ENCODE results near the gene NAV2. TPM values are rescaled to one million over a fixed set of nuclear protein-coding genes. Genes with fewer than 3 reads are reported as not detected.

Gene NAV2
- total and polyA plus RNA-seq, 11 donors: 7.6 to 46.5 (median 20.2) TPM

DNA sequence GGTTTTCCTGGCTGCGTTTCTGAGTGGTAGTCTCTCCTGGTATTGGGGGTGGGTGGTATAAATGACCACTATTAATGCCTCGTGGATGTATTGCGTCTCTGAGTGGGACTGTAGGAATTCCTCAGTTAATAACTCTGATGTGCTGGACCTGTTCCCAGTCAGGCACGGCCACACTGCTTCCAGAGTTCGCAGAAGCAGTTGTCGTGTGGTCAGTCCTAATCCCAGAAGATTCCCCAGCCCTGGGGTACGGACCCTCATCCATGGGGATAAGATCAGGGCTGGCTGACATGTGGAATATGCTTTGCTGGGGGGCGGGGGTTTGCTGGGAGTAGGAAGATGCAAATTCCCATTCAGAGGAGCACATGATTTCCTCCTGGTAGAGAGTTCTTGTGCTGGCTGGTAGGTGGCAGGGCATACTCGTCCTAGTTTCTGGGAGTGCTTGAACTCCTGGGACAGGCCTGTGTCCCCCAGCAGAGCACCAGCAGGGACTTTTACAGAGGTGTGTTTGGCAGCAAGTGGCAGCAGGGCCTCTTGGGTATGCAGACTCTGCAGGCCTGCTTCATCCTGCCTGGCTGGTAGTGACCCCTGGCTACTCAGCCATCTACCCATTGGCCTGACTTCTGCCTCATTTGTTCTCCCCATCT is 157.4 kb downstream of the NAV2 start:
- intact Hi-C loops (cut with DNase I): loop anchor here in 1 of 10 donors (1.0 kb wide), 1 partner anchor 9 kb away; no protein-coding TSS in a partner anchor
- Histone ChIP-seq H3K36me3 (peaks cover 0 to 5% (median 0%) of the 10 kb centered on the region in 9 donors), H3K4me3 (no peak overlapping the region), H3K27ac (peak overlapping the region in 3 of 12 donors; percentile 16 to 27 (median 23)), H3K4me1 (peaks cover 3 to 67% (median 24%) of the 10 kb centered on the region in 12 donors), H3K9me3 (no peaks in the 10 kb centered on the region), H3K27me3 (no peaks in the 10 kb centered on the region)
- peak in 1 of 5 donors; percentile 36 for DNase-seq
- peak; percentile 10 to 54 (median 44) for ATAC-seq
- WGBS, 4 donors: 48 to 55% (median 52%) methylated on average over 8 to 9 of the region's 9 CpGs
- TF ChIP-seq CTCF (IDR thresholded peaks at IDR 0.05) (no peak), POLR2A (IDR thresholded peaks at IDR 0.05) (no peak)

GRCh38 chr11:19871531-19871930 is 158.9 kb downstream of the NAV2 start:
- no peak for TF ChIP-seq CTCF (IDR thresholded peaks at IDR 0.05)
- no peak for TF ChIP-seq POLR2A (IDR thresholded peaks at IDR 0.05)
- no peaks in the 10 kb centered on the region for H3K27me3 ChIP-seq
- no peak overlapping the region for H3K4me3 ChIP-seq
- H3K36me3 ChIP-seq: peaks cover 0 to 5% (median 0%) of the 10 kb centered on the region in 9 donors
- no peak overlapping the region for H3K27ac ChIP-seq
- H3K4me1 ChIP-seq: peaks cover 3 to 57% (median 22%) of the 10 kb centered on the region in 12 donors
- ATAC-seq: no peak
- WGBS, 4 donors: 69 to 80% (median 74%) methylated on average over 8 of the region's 8 CpGs
- no peaks in the 10 kb centered on the region for H3K9me3 ChIP-seq
- intact Hi-C loops (cut with DNase I): no loop called here
- no peak for DNase-seq

GRCh38 chr11:19872512-19873145 is 160.0 kb downstream of the NAV2 start:
- Histone ChIP-seq H3K27me3 (no peaks in the 10 kb centered on the region), H3K4me1 (peaks cover 0 to 47% (median 15%) of the 10 kb centered on the region in 12 donors), H3K27ac (no peak overlapping the region), H3K4me3 (no peak overlapping the region), H3K36me3 (peaks cover 0 to 5% (median 0%) of the 10 kb centered on the region in 9 donors), H3K9me3 (no peaks in the 10 kb centered on the region)
- TF ChIP-seq POLR2A (IDR thresholded peaks at IDR 0.05) (no peak), CTCF (IDR thresholded peaks at IDR 0.05) (no peak)
- no peak for ATAC-seq
- intact Hi-C loops (cut with DNase I): no loop called here
- no peak for DNase-seq
- WGBS, 4 donors: 94 to 100% (median 96%) methylated on average over 4 of the region's 4 CpGs

DNA sequence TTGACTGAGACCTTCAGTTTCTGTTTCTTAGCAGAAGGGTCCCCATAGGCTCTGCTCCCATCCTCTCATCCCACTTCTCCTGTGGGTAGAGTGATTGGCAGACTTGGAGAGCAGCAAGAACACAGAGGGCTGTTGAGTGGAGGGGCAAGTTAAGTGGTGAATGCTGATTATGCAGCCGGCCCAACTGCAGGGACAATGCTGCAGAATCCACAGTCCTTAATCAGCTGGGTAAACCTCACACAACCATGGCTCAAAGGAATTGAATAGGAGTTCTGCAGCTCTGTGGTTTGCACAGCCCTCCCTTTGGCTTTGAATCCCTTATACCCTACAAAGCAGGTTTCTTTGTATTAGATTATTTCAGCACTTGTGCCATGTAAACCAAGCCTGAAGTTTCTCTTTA is 161.1 kb downstream of the NAV2 start:
- ATAC-seq: peak in 2 of 4 donors; percentile 6 to 34
- TF ChIP-seq POLR2A (IDR thresholded peaks at IDR 0.05) (no peak), CTCF (IDR thresholded peaks at IDR 0.05) (no peak)
- Histone ChIP-seq H3K27ac (no peak overlapping the region), H3K36me3 (peaks cover 0 to 5% (median 0%) of the 10 kb centered on the region in 9 donors), H3K27me3 (no peaks in the 10 kb centered on the region), H3K4me3 (no peak overlapping the region), H3K9me3 (no peaks in the 10 kb centered on the region), H3K4me1 (peaks cover 0 to 42% (median 7%) of the 10 kb centered on the region in 12 donors)
- WGBS, 4 donors: 38 to 56% (median 46%) methylated on average over 1 of the region's 1 CpG
- no peak for DNase-seq
- intact Hi-C loops (cut with DNase I): no loop called here
